Activated CD8-positive, alpha-beta memory T cell treated with anti-CD3 and anti-CD28 coated beads for 36 hours (primary cell): ENCODE data around the gene XYLT1. TPM values are rescaled to one million over a fixed set of nuclear protein-coding genes. Genes with fewer than 3 reads are reported as not detected.

Experiments
- CTCF ChIA-PET: fragments of 350-600 bp; sonication (Branson Sonifier 250); formaldehyde crosslinking; loops from one replicate; lab custom pipeline; 2021; ENCODE audit warnings: antibody characterized with exemption; lab: Charles Lee
- POLR2A ChIA-PET: fragments of 350-600 bp; sonication (Branson Sonifier 250); formaldehyde crosslinking; loops from one replicate; lab custom pipeline; 2021; ENCODE audit warnings: antibody characterized with exemption; lab: Charles Lee
- total RNA-seq, 2 experiments: library from RNA; stranded (reverse); gene quantifications; one replicate each; pipeline ENCODE4 v1.2.3, GENCODE V29; 2021

XYLT1 gene
- total RNA-seq, 2 experiments from 2014 or later: 4.9 to 5.2 TPM

DNA sequence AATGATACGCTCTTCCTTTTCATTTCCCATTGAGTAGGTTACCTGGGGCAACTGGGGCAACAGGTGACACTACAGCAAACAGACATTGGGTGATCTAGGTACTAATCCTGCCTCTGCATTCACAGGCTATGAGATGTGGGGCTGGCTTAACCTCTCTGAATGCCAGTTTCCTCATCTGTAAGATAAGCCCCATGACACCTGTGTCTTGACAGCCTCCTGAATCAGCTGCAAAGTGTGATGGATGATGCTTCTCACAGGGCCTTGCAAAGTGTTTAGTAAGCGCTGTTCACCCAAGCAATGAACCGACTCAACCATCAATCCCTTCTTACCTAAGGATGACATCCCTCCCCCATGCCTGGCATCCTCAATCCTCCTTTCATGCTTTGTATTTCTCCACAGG lies 322.8 kb downstream of the XYLT1 start:
- CTCF ChIA-PET: no interaction called here
- POLR2A ChIA-PET: no interaction called here

DNA sequence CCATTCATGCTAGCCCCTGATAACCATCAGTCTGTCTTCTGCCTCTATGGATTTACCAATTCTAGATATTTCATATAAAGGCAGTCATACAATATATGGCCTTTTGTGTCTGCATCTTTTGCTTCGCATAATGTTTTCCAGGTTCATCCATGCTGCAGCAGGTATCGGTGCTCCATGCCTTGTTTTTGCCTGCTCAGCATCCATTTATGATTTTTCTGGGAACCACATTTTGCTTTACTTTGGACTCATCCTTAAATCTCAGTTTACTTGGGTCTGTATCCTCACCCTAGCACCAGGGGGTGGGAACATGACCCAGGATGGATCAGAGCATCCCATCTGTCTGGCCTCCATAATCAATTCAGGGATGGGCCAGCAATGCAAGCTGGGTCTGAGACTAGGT lies 325.7 kb downstream of the XYLT1 start:
- POLR2A ChIA-PET: no interaction called here
- CTCF ChIA-PET: no interaction called here

DNA sequence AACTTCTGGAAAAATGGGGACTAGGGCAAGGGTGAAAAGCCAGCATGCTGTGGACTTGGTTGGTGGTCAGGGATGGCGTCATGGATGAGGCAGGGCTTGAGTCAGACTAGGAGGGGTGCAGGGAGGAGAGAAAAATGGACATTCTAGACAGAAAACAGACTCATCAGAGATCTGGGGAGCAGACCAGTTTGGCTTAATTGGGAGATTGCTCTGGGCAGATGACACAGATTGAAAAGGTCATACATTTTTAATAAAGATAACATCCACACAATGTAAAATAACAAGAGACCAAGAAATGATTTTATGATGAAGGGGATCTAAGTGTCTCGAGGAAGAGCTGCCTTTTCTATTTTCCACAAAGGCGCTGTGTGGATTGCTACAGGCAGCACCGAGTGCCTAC lies 326.3 kb downstream of the XYLT1 start:
- POLR2A ChIA-PET: no interaction called here
- CTCF ChIA-PET: interaction anchor here (0.6 kb wide), 1 partner anchor 317 kb away, joined by 3 read pairs; no protein-coding TSS in a partner anchor

DNA sequence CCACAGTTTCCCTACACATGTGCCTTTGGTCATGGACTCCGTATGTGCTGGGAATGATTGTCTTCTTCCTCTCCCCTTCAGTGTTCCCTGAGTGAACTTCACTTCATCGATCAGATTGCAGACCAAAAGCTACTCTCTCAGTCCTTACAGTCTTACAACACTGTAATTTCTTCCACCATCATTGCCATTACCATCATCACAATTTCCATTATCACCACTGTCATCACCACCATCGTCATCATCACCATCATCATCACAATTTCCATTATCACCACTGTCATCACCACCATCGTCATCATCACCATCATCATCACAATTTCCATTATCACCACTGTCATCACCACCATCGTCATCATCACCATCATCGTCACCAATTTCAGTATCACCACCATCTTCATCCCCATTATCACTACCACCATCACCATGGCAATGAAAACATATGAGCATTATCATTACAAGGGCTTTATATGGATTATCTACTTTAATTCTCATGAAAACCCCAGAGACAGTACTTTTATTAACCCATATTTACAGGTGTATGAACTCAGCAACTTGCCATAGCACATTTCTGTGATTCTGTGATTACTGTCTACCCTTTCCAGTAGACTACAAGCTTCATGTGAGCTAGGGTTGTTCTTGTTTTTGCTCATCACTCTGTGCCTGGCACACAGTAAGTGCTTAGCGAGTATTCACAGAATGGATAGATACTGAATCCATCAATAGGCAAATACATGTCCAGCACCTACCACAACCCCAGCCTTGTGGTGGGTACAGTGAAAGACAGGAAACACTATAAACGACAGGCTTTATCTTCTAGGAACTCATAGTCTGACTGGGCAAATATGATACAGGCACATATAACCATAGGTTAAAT lies 327.0 kb downstream of the XYLT1 start:
- ChIA-PET CTCF (interaction anchor here (0.6 kb wide), 1 partner anchor 316 kb away, joined by 3 read pairs; no protein-coding TSS in a partner anchor), POLR2A (no interaction called here)

DNA sequence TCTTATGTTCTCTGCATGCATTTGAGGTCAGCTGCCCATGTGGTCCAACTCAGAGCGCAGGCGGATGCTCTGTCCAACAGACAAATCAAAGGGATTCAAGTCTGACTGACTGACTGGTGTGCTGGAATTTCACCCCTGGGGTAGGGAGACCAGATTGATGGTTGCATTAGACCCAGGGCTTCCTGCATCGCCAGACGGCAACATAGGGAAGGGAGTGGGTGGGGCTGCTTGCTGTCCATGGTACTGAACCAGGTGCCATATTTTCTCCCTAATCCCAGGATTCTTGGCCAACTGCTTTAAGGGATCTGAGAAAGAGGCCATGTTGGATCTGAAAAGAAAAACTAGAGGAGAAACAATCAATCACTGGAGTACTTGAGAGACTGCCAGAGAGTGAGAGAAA lies 332.0 kb downstream of the XYLT1 start:
- ChIA-PET CTCF (no interaction called here), POLR2A (no interaction called here)

DNA sequence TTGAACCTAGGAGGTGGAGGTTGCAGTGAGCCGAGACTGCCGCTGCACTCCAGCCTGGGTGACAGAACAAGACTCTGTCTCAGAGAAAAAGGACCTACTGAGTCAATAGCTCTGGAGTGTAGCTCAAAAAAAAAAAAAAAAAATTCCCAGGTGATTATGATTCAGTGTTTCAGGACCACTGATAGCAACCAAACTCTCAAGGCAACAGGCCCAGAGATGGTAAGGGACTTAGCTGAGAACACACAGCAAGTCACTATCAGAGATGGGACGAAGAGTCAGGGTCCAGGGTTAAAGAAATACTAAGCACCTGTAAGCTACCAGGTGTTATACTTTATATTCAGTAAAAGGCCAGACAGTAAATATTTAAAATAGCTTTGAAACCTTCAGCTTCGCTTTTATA lies 335.3 kb downstream of the XYLT1 start:
- POLR2A ChIA-PET: interaction anchor here (0.7 kb wide), 1 partner anchor 124 kb away, joined by 4 read pairs; no protein-coding TSS in a partner anchor
- CTCF ChIA-PET: no interaction called here

DNA sequence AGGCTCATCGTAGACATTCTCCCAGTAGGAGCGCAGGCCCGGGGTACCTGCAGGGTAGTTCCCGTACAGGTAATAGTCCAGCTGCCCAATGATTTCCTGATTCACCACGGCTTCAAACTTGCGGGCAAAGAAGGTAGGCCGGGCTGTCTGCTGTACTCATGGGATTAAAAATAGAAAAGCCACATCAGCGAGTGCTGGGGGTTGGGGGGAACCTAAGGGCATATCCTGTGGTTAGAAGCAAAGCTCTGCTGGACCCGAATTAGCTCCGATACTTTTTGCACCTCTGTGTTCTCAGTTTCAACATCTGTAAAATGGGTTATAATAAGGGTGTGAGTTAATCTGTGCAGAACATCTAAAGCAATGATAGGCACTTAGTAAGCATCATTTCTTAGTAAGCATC lies 336.2 kb downstream of the XYLT1 start:
- POLR2A ChIA-PET: no interaction called here
- CTCF ChIA-PET: no interaction called here

DNA sequence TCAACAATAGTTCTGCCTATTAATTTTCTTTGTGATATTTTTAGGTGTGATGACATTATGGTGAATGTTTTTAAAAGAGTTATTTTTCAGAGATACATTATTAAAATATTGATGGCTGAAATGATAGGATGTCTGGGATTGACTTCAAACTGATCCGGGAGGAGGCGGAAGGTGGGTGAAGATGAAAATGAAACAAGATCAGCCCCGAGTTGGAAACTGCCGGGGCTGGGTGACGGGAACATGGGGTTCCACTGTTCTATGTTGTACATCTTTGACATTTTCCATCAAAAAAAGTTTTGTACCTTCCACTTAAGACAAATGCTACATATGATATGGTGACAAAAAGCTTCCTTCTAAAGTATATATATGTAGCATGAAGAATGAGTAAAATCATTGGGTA lies 336.9 kb downstream of the XYLT1 start:
- ChIA-PET POLR2A (no interaction called here), CTCF (no interaction called here)

DNA sequence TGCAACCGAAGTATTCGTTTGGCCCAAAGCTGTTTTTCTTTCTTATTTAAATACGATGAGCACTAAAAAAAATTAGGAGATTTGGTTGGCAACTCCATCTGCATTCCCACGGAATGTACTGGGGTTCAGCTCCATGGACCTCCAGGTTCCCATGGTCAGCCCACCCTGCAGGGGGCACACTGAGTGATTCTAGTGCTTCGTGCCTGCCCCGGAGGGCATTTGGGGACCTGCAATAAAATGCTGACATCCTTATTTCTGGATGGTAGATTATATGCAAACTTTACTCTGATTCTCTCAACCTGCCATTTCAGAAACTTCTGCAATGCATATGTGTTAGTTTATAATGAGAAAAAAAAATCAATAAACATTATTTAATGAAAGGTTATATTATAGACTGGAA lies 339.4 kb downstream of the XYLT1 start:
- ChIA-PET CTCF (no interaction called here), POLR2A (no interaction called here)

DNA sequence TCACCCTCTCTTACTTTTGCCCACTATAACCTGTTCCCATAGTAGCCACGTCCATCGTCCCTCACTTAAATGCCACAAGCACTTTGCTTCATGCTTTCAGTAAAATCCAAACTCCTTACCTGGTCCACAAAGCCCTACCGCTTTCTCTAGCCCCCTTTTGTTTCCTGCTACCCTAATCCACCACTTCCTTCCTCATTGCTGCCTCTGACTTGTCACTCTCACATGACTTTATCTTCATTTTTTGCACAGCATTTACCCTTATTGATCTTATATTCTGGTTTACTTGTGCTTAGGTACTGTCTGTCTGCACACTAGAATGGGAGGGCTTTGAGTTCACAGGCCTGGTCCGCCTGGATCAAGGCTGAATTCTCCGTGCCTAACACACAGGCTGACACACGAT lies 340.0 kb downstream of the XYLT1 start:
- POLR2A ChIA-PET: no interaction called here
- CTCF ChIA-PET: no interaction called here

DNA sequence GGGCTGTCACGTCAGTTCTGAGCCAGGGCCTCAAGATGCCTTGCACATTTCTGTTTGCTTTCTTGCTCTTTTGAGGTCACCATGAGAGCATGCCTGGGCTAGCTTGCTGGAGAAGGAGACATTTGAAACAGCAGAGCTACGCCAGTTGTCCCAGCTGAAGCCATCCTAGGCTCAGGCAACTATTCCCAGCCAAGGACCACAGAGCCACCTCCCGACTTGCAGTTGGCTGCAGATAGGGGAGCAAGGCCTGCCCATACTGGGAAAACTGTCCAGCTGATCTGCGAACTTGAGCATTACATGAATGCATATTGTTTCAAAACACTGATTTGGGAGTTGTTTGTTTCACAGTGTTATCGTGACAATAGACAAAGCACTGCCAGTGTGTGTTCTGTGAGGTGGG lies 340.8 kb downstream of the XYLT1 start:
- CTCF ChIA-PET: no interaction called here

DNA sequence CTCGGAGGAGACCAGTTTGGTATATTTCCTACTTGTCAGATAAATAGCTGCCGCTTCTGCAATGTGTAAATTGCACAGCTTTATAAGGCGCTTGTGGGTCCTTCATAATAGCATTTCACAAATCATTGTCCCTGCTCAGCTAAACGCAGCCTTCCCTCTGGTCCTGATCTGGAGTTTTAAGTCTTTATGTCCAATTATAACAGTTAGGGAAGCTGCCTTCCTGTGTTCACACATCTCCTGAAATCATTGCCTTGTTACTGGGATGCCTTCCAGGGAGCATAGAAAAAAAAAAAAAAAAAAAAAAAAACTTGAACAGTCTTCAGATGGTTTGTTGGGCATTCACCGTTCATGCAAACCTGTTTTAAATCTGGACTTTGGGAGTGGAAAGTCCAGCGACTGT lies 342.0 kb downstream of the XYLT1 start:
- POLR2A ChIA-PET: no interaction called here
- CTCF ChIA-PET: no interaction called here

More for the DNA sequence above, 340.8 kb downstream of the XYLT1 start:
- POLR2A ChIA-PET: no interaction called here

DNA sequence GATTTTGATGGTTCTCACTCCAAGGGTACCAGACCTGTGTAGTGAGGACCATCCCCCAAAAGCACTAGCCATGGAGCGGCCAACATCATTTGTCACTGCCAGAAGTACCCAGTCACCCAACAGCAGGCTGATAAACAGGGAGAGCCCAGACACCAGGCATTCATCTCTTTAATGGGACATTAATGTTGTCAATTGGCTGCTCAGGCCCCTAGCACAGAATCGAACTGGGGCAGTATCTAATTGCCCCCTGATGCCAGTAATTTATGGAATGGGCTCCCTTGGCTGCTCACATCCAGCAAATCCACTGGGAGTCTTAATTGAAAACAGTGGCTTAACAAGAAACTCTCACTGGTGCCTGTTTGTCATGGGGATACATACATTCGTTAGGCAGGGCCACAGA lies 344.6 kb downstream of the XYLT1 start:
- CTCF ChIA-PET: no interaction called here
- POLR2A ChIA-PET: no interaction called here

DNA sequence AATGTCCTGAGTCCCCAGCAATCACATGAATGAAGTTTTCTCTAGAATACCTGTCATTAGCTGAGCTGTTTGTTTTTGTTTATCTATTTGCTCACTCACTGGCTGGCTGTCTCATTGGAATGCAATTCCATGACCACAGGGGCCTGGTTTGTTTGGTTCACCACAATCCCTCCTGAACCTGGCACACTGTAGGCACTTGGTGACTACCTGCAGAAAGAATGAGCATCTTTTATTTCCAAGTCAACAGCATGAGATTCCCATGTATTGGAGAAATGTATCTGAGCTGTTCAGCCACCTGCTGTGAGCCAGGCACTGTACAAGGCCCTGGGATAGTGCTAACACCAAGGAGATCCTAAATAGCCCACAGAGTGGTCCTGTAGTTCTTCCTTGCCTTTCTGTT lies 345.1 kb downstream of the XYLT1 start:
- CTCF ChIA-PET: no interaction called here
- POLR2A ChIA-PET: no interaction called here

DNA sequence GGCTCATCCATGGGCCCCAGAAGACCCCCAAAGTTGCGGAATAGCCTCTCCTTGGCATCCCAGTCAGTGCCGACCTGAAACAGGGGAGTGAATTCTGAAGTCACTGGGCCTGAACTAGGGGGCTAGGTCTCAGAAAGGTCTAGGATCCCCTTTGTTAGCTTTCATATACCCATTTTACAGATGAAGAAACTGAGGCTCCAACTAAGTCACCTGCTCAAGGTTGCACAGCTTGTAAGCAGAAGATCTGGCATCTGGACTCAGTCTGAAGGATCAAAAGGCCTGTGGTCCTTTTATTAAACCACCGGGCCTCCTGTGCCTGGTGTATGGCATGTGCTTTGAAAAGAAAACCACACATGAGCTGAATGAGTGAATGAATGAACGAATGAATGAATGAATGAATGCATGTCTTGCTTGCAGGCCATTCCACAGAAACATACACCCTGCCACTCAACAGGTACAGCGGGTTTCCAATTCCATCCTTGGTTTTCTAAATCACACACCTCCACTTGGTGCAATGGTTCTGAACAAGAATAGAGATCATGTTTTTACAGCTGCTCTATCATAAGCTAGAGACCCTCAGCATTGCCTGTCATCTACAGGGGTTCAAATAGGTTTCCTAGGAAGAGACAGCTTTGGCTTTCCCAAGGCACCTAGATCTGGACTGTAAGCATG lies 352.7 kb downstream of the XYLT1 start:
- CTCF ChIA-PET: no interaction called here
- POLR2A ChIA-PET: no interaction called here

DNA sequence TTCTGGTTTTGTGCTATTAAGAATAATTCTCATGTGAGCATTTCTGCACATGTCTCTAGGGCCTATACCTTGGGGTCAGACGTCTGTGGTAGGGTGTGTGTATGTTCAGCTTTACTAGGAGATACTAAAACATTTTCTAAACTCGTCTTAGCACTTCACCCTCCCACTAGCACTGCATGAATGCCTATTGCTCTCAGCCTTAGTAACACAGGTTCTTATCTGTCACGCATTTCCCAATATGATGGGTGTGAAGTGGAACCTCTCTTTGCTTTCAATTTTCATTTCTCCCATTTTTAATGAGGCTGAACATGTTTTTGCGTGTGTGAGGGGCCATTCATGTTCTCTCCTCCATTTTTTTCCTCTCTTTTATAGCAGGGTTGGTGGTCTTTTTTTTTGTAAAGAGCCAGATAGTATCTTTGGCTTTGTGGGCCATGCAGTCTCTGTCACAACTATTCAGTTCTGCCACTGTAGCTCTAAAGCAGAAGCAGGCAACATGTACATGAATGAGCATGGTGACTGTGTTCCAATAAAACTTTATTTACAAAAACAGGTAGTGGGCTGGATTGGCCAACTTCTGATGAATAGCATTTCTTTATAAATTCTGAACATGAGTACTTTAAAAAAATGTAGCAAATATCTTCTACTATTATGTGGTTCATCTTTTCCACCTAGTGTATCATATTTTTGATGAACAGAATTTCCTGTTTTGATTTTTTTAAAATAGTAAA lies 354.0 kb downstream of the XYLT1 start:
- ChIA-PET POLR2A (no interaction called here), CTCF (no interaction called here)

DNA sequence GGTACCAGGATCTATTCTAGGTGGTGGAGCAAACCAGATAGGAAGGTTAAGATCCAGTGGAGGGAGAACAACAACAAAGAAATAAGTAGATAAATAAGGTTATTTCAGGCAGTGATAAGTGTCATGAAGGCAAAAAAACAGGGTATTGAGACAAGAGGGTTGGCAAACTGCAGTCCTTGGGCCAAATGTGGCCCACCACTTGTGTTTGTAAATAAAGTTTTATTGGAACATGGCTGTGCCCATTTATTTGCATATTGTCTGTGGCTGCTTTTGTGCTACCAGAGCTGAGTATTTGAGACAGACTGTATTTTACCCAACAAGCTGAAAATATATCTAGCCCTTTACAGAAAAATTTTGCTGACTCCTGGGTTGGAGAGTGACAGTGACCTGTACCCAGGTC lies 361.3 kb downstream of the XYLT1 start:
- CTCF ChIA-PET: no interaction called here
- POLR2A ChIA-PET: no interaction called here

DNA sequence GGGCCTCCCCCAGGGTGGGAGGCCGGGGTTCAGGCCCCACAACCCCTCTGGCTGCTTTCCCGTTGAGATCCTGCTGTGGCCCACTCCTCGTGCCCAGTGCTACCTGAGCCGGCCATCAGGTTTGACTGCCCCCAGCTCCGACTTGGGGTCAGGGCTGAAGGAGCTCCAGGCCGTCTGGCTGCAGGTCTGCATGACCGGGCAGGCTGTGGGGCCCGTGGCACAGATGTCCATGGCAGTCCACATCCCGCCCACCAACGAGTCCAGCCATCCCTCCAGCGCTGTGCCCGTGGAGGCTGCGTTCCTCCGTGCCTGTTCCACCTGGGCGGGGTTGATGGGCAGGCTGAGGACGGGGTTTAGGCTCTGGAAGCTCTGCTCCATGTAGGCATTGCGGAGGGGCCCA lies 362.2 kb downstream of the XYLT1 start:
- POLR2A ChIA-PET: no interaction called here
- CTCF ChIA-PET: no interaction called here

DNA sequence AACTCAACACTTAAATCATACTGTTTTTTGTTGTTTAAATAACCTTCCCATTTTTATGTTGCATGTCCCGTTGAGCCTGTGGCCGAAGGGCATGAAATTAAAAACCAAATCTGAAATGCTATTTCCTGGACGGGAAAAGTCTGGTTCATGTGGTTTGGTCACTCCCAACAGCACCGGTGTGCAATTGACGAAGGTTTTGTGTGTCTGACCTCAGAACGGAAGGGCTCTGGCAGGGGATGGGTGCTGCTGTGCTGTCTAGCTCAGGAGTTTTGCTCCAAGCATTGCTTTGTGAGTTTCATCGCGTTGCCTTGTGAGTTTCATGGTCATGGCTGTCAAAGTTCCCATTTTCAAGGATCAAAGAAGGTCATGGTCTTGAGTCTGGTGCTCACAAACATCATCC lies 363.3 kb downstream of the XYLT1 start:
- POLR2A ChIA-PET: no interaction called here
- CTCF ChIA-PET: no interaction called here

DNA sequence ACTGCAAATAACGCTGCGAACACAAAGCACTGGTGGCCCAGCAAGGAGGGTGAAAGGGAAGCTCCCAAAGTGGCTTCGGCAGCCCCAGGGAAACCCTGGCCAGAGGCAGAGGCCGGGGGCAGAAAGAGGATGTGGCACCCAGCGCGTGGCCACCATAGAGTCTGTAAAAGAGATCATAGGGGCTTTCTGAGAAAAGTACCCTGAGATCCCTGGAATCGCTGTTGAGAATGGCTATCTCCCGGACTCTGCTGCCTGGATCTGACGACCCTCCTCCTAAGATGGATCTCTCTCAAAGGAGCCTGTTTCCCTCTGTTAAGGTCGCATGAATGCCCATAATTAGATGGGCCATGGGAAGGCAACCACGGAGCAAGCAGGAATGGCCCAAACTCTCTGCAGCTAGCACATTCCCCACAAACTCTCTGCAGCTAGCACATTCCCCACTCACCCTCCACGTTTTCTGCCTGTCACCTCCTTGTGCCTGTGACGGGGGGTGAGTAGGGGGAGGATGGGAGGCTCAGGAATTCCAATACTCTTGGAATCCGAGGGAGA lies 364.4 kb downstream of the XYLT1 start:
- POLR2A ChIA-PET: no interaction called here
- CTCF ChIA-PET: no interaction called here
